Measurements from ENCODE around the gene IGFBP6.

IGFBP6 gene

GRCh38 chr12:53113136-53113705 is 15.8 kb downstream of the IGFBP6 start:
- no peaks in the 10 kb centered on the region for H3K36me3 ChIP-seq (ENCODE audit: control insufficient read depth in 4 of 4, insufficient read depth in 4 of 4, low read length in 3 of 4)
- no peak overlapping the region for H3K27ac ChIP-seq (ENCODE audit: insufficient read depth in 1 of 2, low read depth in 1 of 2, low read length in 2 of 2, poor library complexity in 1 of 2, severe bottlenecking in 2 of 2)
- H3K4me3 ChIP-seq (ENCODE audit: control insufficient read depth in 1 of 7, extremely low read depth in 1 of 7, insufficient read depth in 4 of 7, low read depth in 2 of 7, low read length in 6 of 7): no peak overlapping the region
- no peak for DNase-seq
- H3K27me3 ChIP-seq (replicated peaks in 2 of 5; ENCODE audit: control insufficient read depth in 4 of 5, insufficient read depth in 5 of 5, low read length in 4 of 5): no peaks in the 10 kb centered on the region
- H3K9me3 ChIP-seq (ENCODE audit: control extremely low read depth in 1 of 5, control insufficient read depth in 4 of 5, insufficient read depth in 2 of 5, low read depth in 1 of 5, low read length in 4 of 5): no peaks in the 10 kb centered on the region
- H3K4me1 ChIP-seq (ENCODE audit: control extremely low read depth in 1 of 4, control insufficient read depth in 4 of 4, insufficient read depth in 4 of 4, low read length in 3 of 4): no peaks in the 10 kb centered on the region
- ChIA-PET CTCF (no interaction called here), POLR2A (no interaction called here)
- WGBS (ENCODE audit: insufficient coverage): 99% methylated on average over 11 of the region's 12 CpGs

- POLR2A ChIA-PET: no interaction called here
- Histone ChIP-seq H3K4me3 (ENCODE audit: control insufficient read depth in 1 of 7, extremely low read depth in 1 of 7, insufficient read depth in 4 of 7, low read depth in 2 of 7, low read length in 6 of 7) (no peak overlapping the region), H3K27me3 (replicated peaks in 2 of 5; ENCODE audit: control insufficient read depth in 4 of 5, insufficient read depth in 5 of 5, low read length in 4 of 5) (no peaks in the 10 kb centered on the region), H3K9me3 (ENCODE audit: control extremely low read depth in 1 of 5, control insufficient read depth in 4 of 5, insufficient read depth in 2 of 5, low read depth in 1 of 5, low read length in 4 of 5) (no peaks in the 10 kb centered on the region), H3K4me1 (ENCODE audit: control extremely low read depth in 1 of 4, control insufficient read depth in 4 of 4, insufficient read depth in 4 of 4, low read length in 3 of 4) (no peaks in the 10 kb centered on the region), H3K36me3 (ENCODE audit: control insufficient read depth in 4 of 4, insufficient read depth in 4 of 4, low read length in 3 of 4) (no peaks in the 10 kb centered on the region), H3K27ac (ENCODE audit: insufficient read depth in 1 of 2, low read depth in 1 of 2, low read length in 2 of 2, poor library complexity in 1 of 2, severe bottlenecking in 2 of 2) (no peak overlapping the region)
- DNase-seq: no peak
- CTCF ChIA-PET: no interaction called here
Measured at GRCh38 chr12:53113951-53114350, 16.5 kb downstream of the IGFBP6 start.

- no peak for DNase-seq
- no peak overlapping the region for H3K4me3 ChIP-seq (ENCODE audit: control insufficient read depth in 1 of 7, extremely low read depth in 1 of 7, insufficient read depth in 4 of 7, low read depth in 2 of 7, low read length in 6 of 7)
- ChIA-PET POLR2A (no interaction called here), CTCF (interaction anchor here (0.9 to 1.1 kb wide), 3 partner anchors 39 to 77 kb away, joined by 3 to 4 read pairs (median 3); no protein-coding TSS in a partner anchor)
- H3K9me3 ChIP-seq (ENCODE audit: control extremely low read depth in 1 of 5, control insufficient read depth in 4 of 5, insufficient read depth in 2 of 5, low read depth in 1 of 5, low read length in 4 of 5): no peaks in the 10 kb centered on the region
- no peak overlapping the region for H3K27ac ChIP-seq (ENCODE audit: insufficient read depth in 1 of 2, low read depth in 1 of 2, low read length in 2 of 2, poor library complexity in 1 of 2, severe bottlenecking in 2 of 2)
- no peaks in the 10 kb centered on the region for H3K36me3 ChIP-seq (ENCODE audit: control insufficient read depth in 4 of 4, insufficient read depth in 4 of 4, low read length in 3 of 4)
- 91% methylated on average over 31 of the region's 33 CpGs for WGBS (ENCODE audit: insufficient coverage)
- H3K4me1 ChIP-seq (ENCODE audit: control extremely low read depth in 1 of 4, control insufficient read depth in 4 of 4, insufficient read depth in 4 of 4, low read length in 3 of 4): no peaks in the 10 kb centered on the region
- H3K27me3 ChIP-seq (replicated peaks in 2 of 5; ENCODE audit: control insufficient read depth in 4 of 5, insufficient read depth in 5 of 5, low read length in 4 of 5): no peaks in the 10 kb centered on the region
Measured at GRCh38 chr12:53115112-53115890, 17.8 kb downstream of the IGFBP6 start.

- Histone ChIP-seq H3K9me3 (ENCODE audit: control extremely low read depth in 1 of 5, control insufficient read depth in 4 of 5, insufficient read depth in 2 of 5, low read depth in 1 of 5, low read length in 4 of 5) (no peaks in the 10 kb centered on the region), H3K27ac (ENCODE audit: insufficient read depth in 1 of 2, low read depth in 1 of 2, low read length in 2 of 2, poor library complexity in 1 of 2, severe bottlenecking in 2 of 2) (no peak overlapping the region), H3K4me1 (ENCODE audit: control extremely low read depth in 1 of 4, control insufficient read depth in 4 of 4, insufficient read depth in 4 of 4, low read length in 3 of 4) (no peaks in the 10 kb centered on the region), H3K4me3 (ENCODE audit: control insufficient read depth in 1 of 7, extremely low read depth in 1 of 7, insufficient read depth in 4 of 7, low read depth in 2 of 7, low read length in 6 of 7) (no peak overlapping the region), H3K27me3 (replicated peaks in 2 of 5; ENCODE audit: control insufficient read depth in 4 of 5, insufficient read depth in 5 of 5, low read length in 4 of 5) (no peaks in the 10 kb centered on the region), H3K36me3 (ENCODE audit: control insufficient read depth in 4 of 4, insufficient read depth in 4 of 4, low read length in 3 of 4) (no peaks in the 10 kb centered on the region)
- no peak for DNase-seq
- CTCF ChIA-PET: interaction anchor here (0.9 to 1.2 kb wide), 3 partner anchors 14 to 78 kb away, joined by 3 to 4 read pairs (median 4); no protein-coding TSS in a partner anchor
- POLR2A ChIA-PET: no interaction called here
- 98% methylated on average over 8 of the region's 8 CpGs for WGBS (ENCODE audit: insufficient coverage)
Measured at GRCh38 chr12:53115891-53116648, 18.6 kb downstream of the IGFBP6 start.

- no peak for DNase-seq
- no peak overlapping the region for H3K27ac ChIP-seq (ENCODE audit: insufficient read depth in 1 of 2, low read depth in 1 of 2, low read length in 2 of 2, poor library complexity in 1 of 2, severe bottlenecking in 2 of 2)
- H3K27me3 ChIP-seq (replicated peaks in 2 of 5; ENCODE audit: control insufficient read depth in 4 of 5, insufficient read depth in 5 of 5, low read length in 4 of 5): no peaks in the 10 kb centered on the region
- H3K4me1 ChIP-seq (ENCODE audit: control extremely low read depth in 1 of 4, control insufficient read depth in 4 of 4, insufficient read depth in 4 of 4, low read length in 3 of 4): no peaks in the 10 kb centered on the region
- POLR2A ChIA-PET: no interaction called here
- WGBS (ENCODE audit: insufficient coverage): 99% methylated on average over 6 of the region's 8 CpGs
- CTCF ChIA-PET: no interaction called here
- H3K4me3 ChIP-seq (ENCODE audit: control insufficient read depth in 1 of 7, extremely low read depth in 1 of 7, insufficient read depth in 4 of 7, low read depth in 2 of 7, low read length in 6 of 7): no peak overlapping the region
- H3K36me3 ChIP-seq (ENCODE audit: control insufficient read depth in 4 of 4, insufficient read depth in 4 of 4, low read length in 3 of 4): no peaks in the 10 kb centered on the region
- H3K9me3 ChIP-seq (ENCODE audit: control extremely low read depth in 1 of 5, control insufficient read depth in 4 of 5, insufficient read depth in 2 of 5, low read depth in 1 of 5, low read length in 4 of 5): no peaks in the 10 kb centered on the region
Measured at GRCh38 chr12:53118751-53119300, 21.4 kb downstream of the IGFBP6 start.

- CTCF ChIA-PET: interaction anchor here (1.0 kb wide), 1 partner anchor 22 kb away, joined by 3 read pairs; no protein-coding TSS in a partner anchor
- H3K27ac ChIP-seq (ENCODE audit: insufficient read depth in 1 of 2, low read depth in 1 of 2, low read length in 2 of 2, poor library complexity in 1 of 2, severe bottlenecking in 2 of 2): no peak overlapping the region
- H3K4me3 ChIP-seq (ENCODE audit: control insufficient read depth in 1 of 7, extremely low read depth in 1 of 7, insufficient read depth in 4 of 7, low read depth in 2 of 7, low read length in 6 of 7): no peak overlapping the region
- H3K4me1 ChIP-seq (ENCODE audit: control extremely low read depth in 1 of 4, control insufficient read depth in 4 of 4, insufficient read depth in 4 of 4, low read length in 3 of 4): no peaks in the 10 kb centered on the region
- no peak for DNase-seq
- 98% methylated on average over 8 of the region's 12 CpGs for WGBS (ENCODE audit: insufficient coverage)
- no peaks in the 10 kb centered on the region for H3K36me3 ChIP-seq (ENCODE audit: control insufficient read depth in 4 of 4, insufficient read depth in 4 of 4, low read length in 3 of 4)
- no peaks in the 10 kb centered on the region for H3K9me3 ChIP-seq (ENCODE audit: control extremely low read depth in 1 of 5, control insufficient read depth in 4 of 5, insufficient read depth in 2 of 5, low read depth in 1 of 5, low read length in 4 of 5)
- POLR2A ChIA-PET: interaction anchor here (0.6 kb wide), 1 partner anchor 328 kb away, joined by 3 read pairs; no protein-coding TSS in a partner anchor
- no peaks in the 10 kb centered on the region for H3K27me3 ChIP-seq (replicated peaks in 2 of 5; ENCODE audit: control insufficient read depth in 4 of 5, insufficient read depth in 5 of 5, low read length in 4 of 5)
Measured at GRCh38 chr12:53120685-53121525, 23.4 kb downstream of the IGFBP6 start.

Data from common myeloid progenitor, CD34-positive (primary cell).